ENCODE results near the gene KIF22. TPM values are rescaled to one million over a fixed set of nuclear protein-coding genes. Genes with fewer than 3 reads are reported as not detected.

The KIF22 gene
- total and polyA plus RNA-seq, 8 donors = 11.1 to 229 (median 51.6) TPM

DNA sequence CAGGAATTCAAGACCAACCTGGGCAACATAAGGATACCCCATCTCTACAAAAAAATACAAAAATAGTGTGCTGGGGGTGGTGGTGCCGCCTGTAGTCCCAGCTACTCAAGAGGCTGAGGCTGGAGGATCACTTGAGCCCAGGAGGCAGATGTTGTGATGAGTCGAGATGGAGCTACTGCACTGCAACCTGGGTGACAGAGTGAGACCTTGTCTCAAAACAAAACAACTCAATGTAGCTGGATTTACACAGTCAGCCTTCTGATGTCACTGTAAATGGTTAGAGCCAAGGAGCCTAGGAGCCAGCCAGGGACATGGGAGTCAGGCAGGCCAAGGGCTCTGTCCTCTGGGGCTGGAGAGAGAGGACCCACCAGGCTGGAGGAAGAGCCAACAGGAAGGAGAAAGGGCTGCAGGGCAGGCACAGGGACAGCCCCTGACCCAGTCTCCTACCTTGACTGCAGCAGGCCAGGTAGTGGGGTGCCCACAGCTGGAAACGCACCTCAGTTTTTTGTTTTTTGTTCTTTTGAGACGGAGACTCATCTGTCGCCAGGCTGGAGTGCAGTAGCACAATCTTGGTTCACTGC lies 64.1 kb downstream of the KIF22 start:
- Histone ChIP-seq H3K9me3 (no peaks in the 10 kb centered on the region), H3K27me3 (no peaks in the 10 kb centered on the region), H3K36me3 (peaks cover 12 to 27% (median 15%) of the 10 kb centered on the region in 4 donors), H3K4me1 (peaks cover 6 to 39% (median 28%) of the 10 kb centered on the region in 4 donors), H3K27ac (no peak overlapping the region), H3K4me3 (no peak overlapping the region)
- 87 to 92% (median 89%) methylated on average over 5 of the region's 5 CpGs for WGBS, 5 donors
- no peak for TF ChIP-seq POLR2A (IDR thresholded peaks at IDR 0.05)
- TF ChIP-seq CTCF (IDR thresholded peaks at IDR 0.05) = no peak
- TF ChIP-seq POLR2AphosphoS5 (IDR thresholded peaks at IDR 0.05) = no peak
- no peak for TF ChIP-seq EP300 (IDR thresholded peaks at IDR 0.05)
- DNase-seq = no peak
- intact Hi-C loops (cut with DNase I; ENCODE audit: low total_unique reads) = loop anchor here (5.0 kb wide), 1 partner anchor 47 kb away; the partner anchor contains the start of gene MAZ

Small RNA genes lying within 50 kb of the gene (small RNA-seq; reads per million reads assigned to genes)
- gene AC009133.6 (0 reads per million in 4 donors), gene AC120114.4 (0 reads per million in 4 donors)

Other genes with a start within 250 kb of the KIF22 start
- gene SPN, start 127.5 kb upstream of the KIF22 start, total RNA-seq = 10 to 100 TPM in 1 of 5 donors, 1 to 10 TPM in 4; 1.8 to 20.1 (median 4.3) TPM
- 1 to 10 TPM in 1 of 3 donors, under 1 TPM in 2; 0.68 to 1.1 (median 0.75) TPM for gene SPN, start 127.5 kb upstream of the KIF22 start, polyA plus RNA-seq
- 100 to 1,000 TPM in 1 of 5 donors, 1 to 10 TPM in 3, not detected in 1; 5.1 to 114 (median 7.8) TPM for gene QPRT, start 111.6 kb upstream of the KIF22 start, total RNA-seq
- gene QPRT, start 111.6 kb upstream of the KIF22 start, polyA plus RNA-seq = 10 to 100 TPM in 1 of 3 donors, 1 to 10 TPM in 2; 2.4 to 11.6 (median 7.3) TPM
- gene C16orf54, start 44.8 kb upstream of the KIF22 start, total RNA-seq = 1 to 10 TPM in 2 of 5 donors, under 1 TPM in 1, not detected in 2; 0.37 to 3.5 (median 2.3) TPM
- under 1 TPM; 0.48 to 1.00 (median 0.92) TPM for gene C16orf54, start 44.8 kb upstream of the KIF22 start, polyA plus RNA-seq
- 10 to 100 TPM in 1 of 5 donors, 1 to 10 TPM in 1, not detected in 3; 1.1 to 33.6 TPM for gene ZG16, start 12.5 kb upstream of the KIF22 start, total RNA-seq
- gene ZG16, start 12.5 kb upstream of the KIF22 start, polyA plus RNA-seq = under 1 TPM in 1 of 3 donors, not detected in 2; 0.76 TPM
- gene MAZ, start 15.8 kb downstream of the KIF22 start, total RNA-seq = 100 to 1,000 TPM in 4 of 5 donors, 10 to 100 TPM in 1; 11.7 to 865 (median 117) TPM
- 100 to 1,000 TPM in 2 of 3 donors, 10 to 100 TPM in 1; 79.9 to 160 (median 102) TPM for gene MAZ, start 15.8 kb downstream of the KIF22 start, polyA plus RNA-seq
- 10 to 100 TPM in 1 of 5 donors, 1 to 10 TPM in 2, not detected in 2; 4.0 to 17.4 (median 4.6) TPM for gene PRRT2, start 21.4 kb downstream of the KIF22 start, total RNA-seq
- under 1 TPM in 2 of 3 donors, not detected in 1; 0.62 to 0.83 TPM for gene PRRT2, start 21.4 kb downstream of the KIF22 start, polyA plus RNA-seq
- 100 to 1,000 TPM in 1 of 5 donors, 10 to 100 TPM in 3, 1 to 10 TPM in 1; 7.1 to 124 (median 19.8) TPM for gene PAGR1, start 25.4 kb downstream of the KIF22 start, total RNA-seq
- 10 to 100 TPM; 24.0 to 31.6 (median 27.1) TPM for gene PAGR1, start 25.4 kb downstream of the KIF22 start, polyA plus RNA-seq
- 100 to 1,000 TPM in 4 of 5 donors, 10 to 100 TPM in 1; 92.2 to 453 (median 154) TPM for gene MVP, start 29.7 kb downstream of the KIF22 start, total RNA-seq
- gene MVP, start 29.7 kb downstream of the KIF22 start, polyA plus RNA-seq = 100 to 1,000 TPM; 101 to 122 (median 116) TPM
- gene CDIPT, start 72.5 kb downstream of the KIF22 start, total RNA-seq = 10 to 100 TPM in 4 of 5 donors, 1 to 10 TPM in 1; 2.3 to 91.5 (median 54.5) TPM
- gene CDIPT, start 72.5 kb downstream of the KIF22 start, polyA plus RNA-seq = 10 to 100 TPM; 51.6 to 72.6 (median 53.9) TPM
- gene SEZ6L2, start 108.8 kb downstream of the KIF22 start, total RNA-seq = 10 to 100 TPM in 2 of 5 donors, 1 to 10 TPM in 2, not detected in 1; 6.2 to 31.4 (median 12.0) TPM
- gene SEZ6L2, start 108.8 kb downstream of the KIF22 start, polyA plus RNA-seq = 1 to 10 TPM; 1.5 to 7.7 (median 7.6) TPM
- gene ASPHD1, start 109.7 kb downstream of the KIF22 start, total RNA-seq = 10 to 100 TPM in 1 of 5 donors, 1 to 10 TPM in 2, not detected in 2; 4.5 to 11.0 (median 8.4) TPM
- 10 to 100 TPM; 11.6 to 29.8 (median 15.7) TPM for gene ASPHD1, start 109.7 kb downstream of the KIF22 start, polyA plus RNA-seq
- gene KCTD13, start 135.5 kb downstream of the KIF22 start, total RNA-seq = 100 to 1,000 TPM in 1 of 5 donors, 10 to 100 TPM in 4; 15.4 to 182 (median 35.3) TPM
- gene KCTD13, start 135.5 kb downstream of the KIF22 start, polyA plus RNA-seq = 10 to 100 TPM in 1 of 3 donors, 1 to 10 TPM in 2; 6.3 to 14.3 (median 7.4) TPM
- 100 to 1,000 TPM in 1 of 5 donors, 10 to 100 TPM in 4; 32.1 to 238 (median 60.5) TPM for gene TMEM219, start 171.3 kb downstream of the KIF22 start, total RNA-seq
- 100 to 1,000 TPM; 190 to 286 (median 212) TPM for gene TMEM219, start 171.3 kb downstream of the KIF22 start, polyA plus RNA-seq
- 100 to 1,000 TPM in 1 of 5 donors, 10 to 100 TPM in 4; 33.8 to 135 (median 36.6) TPM for gene TAOK2, start 183.1 kb downstream of the KIF22 start, total RNA-seq
- 10 to 100 TPM; 12.5 to 22.6 (median 14.5) TPM for gene TAOK2, start 183.1 kb downstream of the KIF22 start, polyA plus RNA-seq
- 10 to 100 TPM in 1 of 5 donors, 1 to 10 TPM in 4; 1.8 to 13.4 (median 5.1) TPM for gene HIRIP3, start 204.9 kb downstream of the KIF22 start, total RNA-seq
- gene HIRIP3, start 204.9 kb downstream of the KIF22 start, polyA plus RNA-seq = 10 to 100 TPM; 13.6 to 14.8 (median 13.7) TPM
- 100 to 1,000 TPM in 1 of 5 donors, 10 to 100 TPM in 3, 1 to 10 TPM in 1; 3.5 to 319 (median 18.2) TPM for gene INO80E, start 205.5 kb downstream of the KIF22 start, total RNA-seq
- gene INO80E, start 205.5 kb downstream of the KIF22 start, polyA plus RNA-seq = 100 to 1,000 TPM in 1 of 3 donors, 10 to 100 TPM in 2; 45.7 to 109 (median 59.0) TPM
- 10 to 100 TPM in 1 of 5 donors, under 1 TPM in 1, not detected in 3; 0.72 to 20.9 TPM for gene DOC2A, start 220.3 kb downstream of the KIF22 start, total RNA-seq
- 1 to 10 TPM in 1 of 3 donors, under 1 TPM in 1, not detected in 1; 0.75 to 2.8 TPM for gene DOC2A, start 220.3 kb downstream of the KIF22 start, polyA plus RNA-seq
- gene C16orf92, start 232.4 kb downstream of the KIF22 start, total RNA-seq = not detected
- not detected for gene C16orf92, start 232.4 kb downstream of the KIF22 start, polyA plus RNA-seq
- under 1 TPM in 1 of 5 donors, not detected in 4; 0.92 TPM for gene TLCD3B, start 240.5 kb downstream of the KIF22 start, total RNA-seq
- gene TLCD3B, start 240.5 kb downstream of the KIF22 start, polyA plus RNA-seq = under 1 TPM in 1 of 3 donors, not detected in 2; 0.18 TPM